K562 (cell line): ENCODE results near the gene RHBG. TPM values are rescaled to one million over a fixed set of nuclear protein-coding genes. Genes with fewer than 3 reads are reported as not detected.

Source experiments
- ATAC-seq: fragments of 200-7000 bp; cut with Tn5 transposase; 3 replicates; pipeline ENCODE4 v1.9.1; 2020; ENCODE audit warnings: moderate library complexity
- BruUV-seq: library from RNA; stranded (reverse); fragments of 400-500 nt; replicated peaks from 2 replicates; lab custom pipeline; 2021; lab: Mats Ljungman, UMichigan
- CTCF ChIA-PET: fragments of 300-600 bp; formaldehyde crosslinking; extraction: SDS; loops from one replicate; lab custom pipeline; 2021; ENCODE audit warnings: low intra/inter-chr PET ratio; lab: Yijun Ruan, JAX
- POLR2A ChIA-PET: fragments of 300-600, 350-650 bp; sonication (Branson Sonifier 250); formaldehyde crosslinking; extraction: SDS; loops from one replicate; lab custom pipeline; 2021; ENCODE audit warnings: antibody characterized with exemption, inconsistent platforms; lab: Yijun Ruan, JAX
- DNase-seq, 4 experiments: peaks; one replicate each; pipeline versions ENCODE4 v3.0.0 to v3.0.0-alpha.2; 2011 to 2018; ENCODE audit warnings: low spot score in 3 of 4, mixed read lengths in 3 of 4; ENCODE audit errors: extremely low read depth in 1 of 4
- FAIRE-seq: peaks from 2 replicates; lab custom pipeline; 2011; peaks lifted over from hg19 to GRCh38; lab: Jason Lieb, UNC
- H2AFZ ChIP-seq: 2 replicates; pipeline ENCODE4 v1.6.0; 2011; ENCODE audit warnings: low read depth, low read length, control low read depth, inconsistent platforms
- H3K27ac ChIP-seq: fragments of 200-600 bp; 3 replicates; pipeline ENCODE4 v1.8.0; 2011; ENCODE audit warnings: low read depth, mild to moderate bottlenecking, control low read depth, inconsistent platforms, low read length, moderate library complexity, mixed read lengths; ENCODE audit errors: extremely low read depth
- H3K27me3 ChIP-seq, 2 experiments: fragments of 300-600 bp in 1 of 2; 2 replicates in 1 of 2; 3 replicates in 1 of 2; pipeline versions ENCODE4 v1.6.0 to v1.8.0; 2011; ENCODE audit warnings: inconsistent platforms in 2 of 2, low read length in 2 of 2, mild to moderate bottlenecking in 1 of 2, mixed read lengths in 1 of 2, moderate library complexity in 1 of 2; ENCODE audit not compliant: control insufficient read depth in 2 of 2, insufficient read depth in 2 of 2
- H3K36me3 ChIP-seq: fragments of 300-600 bp; 3 replicates; pipeline ENCODE4 v1.8.0; 2011; ENCODE audit warnings: mild to moderate bottlenecking, low read length, inconsistent platforms; ENCODE audit not compliant: control insufficient read depth, insufficient read depth
- H3K4me1 ChIP-seq, 2 experiments: fragments of 200-600 bp in 1 of 2; replicated peaks in 1 of 2; 2 replicates in 1 of 2; 3 replicates in 1 of 2; pipeline versions ENCODE4 v1.5.1 to v1.8.0; 2011; ENCODE audit warnings: inconsistent platforms in 2 of 2, low read length in 2 of 2, mild to moderate bottlenecking in 1 of 2, mixed read lengths in 1 of 2, moderate library complexity in 1 of 2; ENCODE audit not compliant: control insufficient read depth in 2 of 2, insufficient read depth in 2 of 2
- H3K4me2 ChIP-seq: 2 replicates; pipeline ENCODE4 v1.6.1; 2011; ENCODE audit warnings: low read length, control low read depth, inconsistent platforms, mixed read lengths; ENCODE audit not compliant: insufficient read depth
- H3K4me3 ChIP-seq: fragments of 200-600 bp; sonication (generic), shearing (Covaris generic); 2 replicates; pipeline ENCODE4 v1.5.1; 2016; ENCODE audit warnings: control low read depth, inconsistent platforms
- H3K79me2 ChIP-seq: fragments of 200-600 bp; 3 replicates; pipeline ENCODE4 v1.8.0; 2011; ENCODE audit warnings: low read length, inconsistent platforms; ENCODE audit not compliant: control insufficient read depth, insufficient read depth
- H3K9ac ChIP-seq, 2 experiments: 2 replicates each; pipeline versions ENCODE4 v1.6.0 to v1.6.1; 2011; ENCODE audit warnings: low read depth in 2 of 2, low read length in 2 of 2, control low read depth in 1 of 2, inconsistent platforms in 1 of 2, mild to moderate bottlenecking in 1 of 2, mixed read lengths in 1 of 2; ENCODE audit not compliant: insufficient read depth in 1 of 2
- H3K9me1 ChIP-seq: one replicate; pipeline ENCODE4 v1.6.0; 2011; ENCODE audit warnings: inconsistent platforms, mild to moderate bottlenecking, low read length, moderate library complexity; ENCODE audit not compliant: control insufficient read depth, insufficient read depth
- H3K9me3 ChIP-seq: replicated peaks from 2 replicates; pipeline ENCODE4 v1.5.1; 2011; ENCODE audit warnings: low read depth, low read length, inconsistent platforms; ENCODE audit not compliant: control insufficient read depth, insufficient read depth
- H4K20me1 ChIP-seq: replicated peaks from 2 replicates; pipeline ENCODE4 v1.6.1; 2011; ENCODE audit warnings: low read length, inconsistent platforms, mixed read lengths; ENCODE audit not compliant: control insufficient read depth, insufficient read depth
- CBFA2T2 ChIP-seq: fragments of 450-650 bp; conservative IDR thresholded peaks from 2 replicates; pipeline ENCODE4 v1.6.1; 2017; ENCODE audit warnings: mild to moderate bottlenecking
- COPS2 ChIP-seq: fragments of 450-650 bp; conservative IDR thresholded peaks from 2 replicates; pipeline ENCODE4 v1.6.1; 2016; ENCODE audit warnings: mild to moderate bottlenecking, moderate library complexity
- FOXK2 ChIP-seq, 2 experiments: fragments of 450-650 bp; IDR thresholded peaks in 1 of 2; conservative IDR thresholded peaks in 1 of 2; 2 replicates each; pipeline ENCODE4 v1.6.1; 2016; ENCODE audit warnings: low read depth in 2 of 2, mild to moderate bottlenecking in 1 of 2
- MCM2 ChIP-seq: fragments of 450-650 bp; IDR thresholded peaks from 2 replicates; pipeline ENCODE4 v1.6.1; 2017; ENCODE audit warnings: low read depth, mild to moderate bottlenecking
- SMAD3 ChIP-seq: fragments of 450-650 bp; formaldehyde crosslinking; conservative IDR thresholded peaks from 2 replicates; pipeline ENCODE4 v1.4.0; 2020; ENCODE audit warnings: mild to moderate bottlenecking
- YBX1 ChIP-seq: fragments of 450-650 bp; IDR thresholded peaks from 2 replicates; pipeline ENCODE4 v1.7.1; 2016; ENCODE audit warnings: mild to moderate bottlenecking
- ZEB2 ChIP-seq: fragments of 450-650 bp; IDR thresholded peaks from 2 replicates; pipeline ENCODE4 v1.6.1; 2016
- ZNF717 ChIP-seq: fragments of 250-450 bp; sonication (Bioruptor Pico); IDR thresholded peaks from 2 replicates; pipeline ENCODE4 v1.5.0; 2021
- ZNF76 ChIP-seq: fragments of 250-450 bp; sonication (Bioruptor Pico); IDR thresholded peaks from 2 replicates; pipeline ENCODE4 v1.4.0; 2020; ENCODE audit warnings: mild to moderate bottlenecking, moderate library complexity, borderline replicate concordance
- ZSCAN32 ChIP-seq: fragments of 450-650 bp; formaldehyde crosslinking; IDR thresholded peaks from 2 replicates; pipeline ENCODE4 v1.4.0; 2020; ENCODE audit warnings: mild to moderate bottlenecking, moderate library complexity
- in situ Hi-C: fragments of 300-500 bp; cut with MboI; formaldehyde crosslinking; loops from 4 replicates; pipeline ENCODE4 v1.15.0; 2018; ENCODE audit warnings: inconsistent platforms, mixed read lengths
- intact Hi-C: fragments of 100-400 bp; cut with micrococcal nuclease; formaldehyde crosslinking; loops from 2 replicates; pipeline ENCODE4 v1.14.2; 2022
- polyA plus RNA-seq, 8 experiments: library from polyadenylated mRNA; depleted of rRNA in 4 of 8; stranded (reverse) in 5 of 8; unstranded in 3 of 8; fragments of >200 nt; fragmentation: Nextera tagmentation in 2 of 8; fragmentation: Illumina TruSeq in 1 of 8; extraction: Ambion mirVana in 2 of 8; extraction: Trizol in 1 of 8; gene quantifications; 2 replicates each; pipeline versions ENCODE4 v1.2.1 to v1.2.3, GENCODE V29; 2011 to 2014; ENCODE audit warnings: inconsistent platforms in 1 of 8, missing spikeins in 1 of 8
- total RNA-seq, 7 experiments: library from RNA; depleted of rRNA in 6 of 7; stranded (reverse); fragments of >200 nt in 6 of 7; fragmentation: Illumina TruSeq in 2 of 7; extraction: Trizol in 2 of 7; gene quantifications; 2 replicates each; pipeline versions ENCODE4 v1.2.1 to v1.2.3, GENCODE V29; 2011 to 2021; ENCODE audit warnings: low replicate concordance in 1 of 7
- TF ChIP-seq, protein P1 (sequence below): IDR thresholded peaks from 2 replicates; pipeline ENCODE4 v1.6.1; 2011; ENCODE audit warnings: borderline replicate concordance, low read depth, mild to moderate bottlenecking, moderate library complexity, low read length; ENCODE audit not compliant: insufficient read depth, poor library complexity, severe bottlenecking
- TF ChIP-seq, protein P2 (sequence below): fragments of 250-450 bp; sonication (Bioruptor Pico); IDR thresholded peaks from 2 replicates; pipeline ENCODE4 v1.5.0; 2021; ENCODE audit warnings: mild to moderate bottlenecking, borderline replicate concordance
- TF ChIP-seq, protein P3 (sequence below): fragments of 250-450 bp; sonication (Bioruptor Pico); IDR thresholded peaks from 2 replicates; pipeline ENCODE4 v1.5.0; 2021

The RHBG gene
- total and polyA plus RNA-seq, 9 of the 15 experiments (the other 6 are each of a cell fraction or from before 2014, with no cell fraction given) = not detected

DNA sequence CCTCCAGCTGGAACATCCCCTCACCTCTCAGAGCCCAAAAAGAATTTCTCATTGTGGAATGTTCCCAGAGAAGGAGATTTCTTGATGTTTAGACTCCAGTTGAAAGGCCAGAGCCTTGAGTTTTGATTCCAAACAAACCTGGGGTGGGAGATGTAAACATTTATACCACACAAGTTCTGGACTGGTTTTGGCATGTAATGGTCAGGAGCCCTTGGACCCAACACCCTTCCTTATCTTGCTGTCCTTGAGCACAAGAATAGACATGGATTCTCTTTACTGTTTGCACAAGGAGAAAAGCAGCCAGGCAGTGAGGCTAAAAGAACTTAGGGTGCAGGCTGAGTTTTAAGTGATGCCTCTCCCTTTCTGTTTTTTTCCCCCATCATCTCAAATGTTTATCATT is 4.5 kb downstream of the RHBG start:
- ATAC-seq = no peak
- no peaks in the 10 kb centered on the region for H4K20me1 ChIP-seq
- CTCF ChIA-PET = no interaction called here
- no peaks in the 10 kb centered on the region for H3K9me1 ChIP-seq
- no peak overlapping the region for H2AFZ ChIP-seq
- intact Hi-C loops = no loop called here
- in situ Hi-C loops = no loop called here
- peaks cover 0 to 21% of the 10 kb centered on the region in 2 experiments; a peak in 3 of 5 replicates for H3K4me1 ChIP-seq
- no peak overlapping the region for H3K4me3 ChIP-seq
- POLR2A ChIA-PET = interaction anchor here (0.9 to 1.0 kb wide), 2 partner anchors 12 to 72 kb away, joined by 3 to 4 read pairs; no protein-coding TSS in a partner anchor
- H3K27ac ChIP-seq = no peak overlapping the region
- TF ChIP-seq ZEB2 (no peak), ZSCAN32 (CRISPR knock-in tag) (no peak), ZNF717 (no peak), COPS2 (no peak), MCM2 (no peak), FOXK2 (conservative IDR thresholded peaks at IDR 0.05 in 1 of 2, IDR thresholded peaks at IDR 0.05 in 1 of 2; ENCODE audit: low read depth in 2 of 2) (no peak), ZNF76 (CRISPR knock-in tag) (no peak), YBX1 (no peak), SMAD3 (CRISPR knock-in tag) (no peak), CBFA2T2 (no peak)
- TF ChIP-seq, protein P1, sequence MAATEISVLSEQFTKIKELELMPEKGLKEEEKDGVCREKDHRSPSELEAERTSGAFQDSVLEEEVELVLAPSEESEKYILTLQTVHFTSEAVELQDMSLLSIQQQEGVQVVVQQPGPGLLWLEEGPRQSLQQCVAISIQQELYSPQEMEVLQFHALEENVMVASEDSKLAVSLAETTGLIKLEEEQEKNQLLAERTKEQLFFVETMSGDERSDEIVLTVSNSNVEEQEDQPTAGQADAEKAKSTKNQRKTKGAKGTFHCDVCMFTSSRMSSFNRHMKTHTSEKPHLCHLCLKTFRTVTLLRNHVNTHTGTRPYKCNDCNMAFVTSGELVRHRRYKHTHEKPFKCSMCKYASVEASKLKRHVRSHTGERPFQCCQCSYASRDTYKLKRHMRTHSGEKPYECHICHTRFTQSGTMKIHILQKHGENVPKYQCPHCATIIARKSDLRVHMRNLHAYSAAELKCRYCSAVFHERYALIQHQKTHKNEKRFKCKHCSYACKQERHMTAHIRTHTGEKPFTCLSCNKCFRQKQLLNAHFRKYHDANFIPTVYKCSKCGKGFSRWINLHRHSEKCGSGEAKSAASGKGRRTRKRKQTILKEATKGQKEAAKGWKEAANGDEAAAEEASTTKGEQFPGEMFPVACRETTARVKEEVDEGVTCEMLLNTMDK = no peak
- TF ChIP-seq, protein P2, sequence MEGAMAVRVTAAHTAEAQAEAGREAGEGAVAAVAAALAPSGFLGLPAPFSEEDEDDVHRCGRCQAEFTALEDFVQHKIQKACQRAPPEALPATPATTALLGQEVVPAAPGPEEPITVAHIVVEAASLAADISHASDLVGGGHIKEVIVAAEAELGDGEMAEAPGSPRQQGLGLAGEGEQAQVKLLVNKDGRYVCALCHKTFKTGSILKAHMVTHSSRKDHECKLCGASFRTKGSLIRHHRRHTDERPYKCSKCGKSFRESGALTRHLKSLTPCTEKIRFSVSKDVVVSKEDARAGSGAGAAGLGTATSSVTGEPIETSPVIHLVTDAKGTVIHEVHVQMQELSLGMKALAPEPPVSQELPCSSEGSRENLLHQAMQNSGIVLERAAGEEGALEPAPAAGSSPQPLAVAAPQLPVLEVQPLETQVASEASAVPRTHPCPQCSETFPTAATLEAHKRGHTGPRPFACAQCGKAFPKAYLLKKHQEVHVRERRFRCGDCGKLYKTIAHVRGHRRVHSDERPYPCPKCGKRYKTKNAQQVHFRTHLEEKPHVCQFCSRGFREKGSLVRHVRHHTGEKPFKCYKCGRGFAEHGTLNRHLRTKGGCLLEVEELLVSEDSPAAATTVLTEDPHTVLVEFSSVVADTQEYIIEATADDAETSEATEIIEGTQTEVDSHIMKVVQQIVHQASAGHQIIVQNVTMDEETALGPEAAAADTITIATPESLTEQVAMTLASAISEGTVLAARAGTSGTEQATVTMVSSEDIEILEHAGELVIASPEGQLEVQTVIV (CRISPR knock-in tag) = no peak
- TF ChIP-seq, protein P3, sequence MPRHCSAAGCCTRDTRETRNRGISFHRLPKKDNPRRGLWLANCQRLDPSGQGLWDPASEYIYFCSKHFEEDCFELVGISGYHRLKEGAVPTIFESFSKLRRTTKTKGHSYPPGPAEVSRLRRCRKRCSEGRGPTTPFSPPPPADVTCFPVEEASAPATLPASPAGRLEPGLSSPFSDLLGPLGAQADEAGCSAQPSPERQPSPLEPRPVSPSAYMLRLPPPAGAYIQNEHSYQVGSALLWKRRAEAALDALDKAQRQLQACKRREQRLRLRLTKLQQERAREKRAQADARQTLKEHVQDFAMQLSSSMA (CRISPR knock-in tag) = no peak
- H3K27me3 ChIP-seq = peaks cover 0 to 15% of the 10 kb centered on the region in 2 experiments; a peak in 4 of 5 replicates
- no TSS peak for BruUV-seq
- DNase-seq = no peak
- no peaks in the 10 kb centered on the region for H3K36me3 ChIP-seq
- no peak overlapping the region for H3K4me2 ChIP-seq
- H3K79me2 ChIP-seq = no peaks in the 10 kb centered on the region
- no peaks in the 10 kb centered on the region for H3K9me3 ChIP-seq
- H3K9ac ChIP-seq = no peak overlapping the region
- no peak for FAIRE-seq
